ENCODE results near the gene PTCD3.

Gene PTCD3

DNA sequence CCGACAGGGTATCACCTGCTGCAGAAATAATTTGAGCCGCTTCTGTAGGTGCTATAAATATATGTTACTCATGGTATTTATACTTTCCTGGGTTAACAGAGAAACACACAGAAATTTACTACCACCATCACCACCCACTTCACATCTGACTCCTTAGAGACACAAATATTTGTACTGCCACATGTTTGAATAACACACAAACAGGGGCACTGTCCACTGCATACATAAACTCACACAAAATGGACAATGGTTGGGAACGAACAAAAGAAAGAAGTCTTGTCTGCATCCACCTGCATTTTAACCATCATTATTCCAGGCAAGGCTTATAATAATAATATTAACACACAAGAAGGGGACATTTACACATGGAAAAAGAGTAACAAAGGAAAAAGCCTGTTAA is 65.3 kb downstream of the PTCD3 start:
- TF ChIP-seq, protein P1, sequence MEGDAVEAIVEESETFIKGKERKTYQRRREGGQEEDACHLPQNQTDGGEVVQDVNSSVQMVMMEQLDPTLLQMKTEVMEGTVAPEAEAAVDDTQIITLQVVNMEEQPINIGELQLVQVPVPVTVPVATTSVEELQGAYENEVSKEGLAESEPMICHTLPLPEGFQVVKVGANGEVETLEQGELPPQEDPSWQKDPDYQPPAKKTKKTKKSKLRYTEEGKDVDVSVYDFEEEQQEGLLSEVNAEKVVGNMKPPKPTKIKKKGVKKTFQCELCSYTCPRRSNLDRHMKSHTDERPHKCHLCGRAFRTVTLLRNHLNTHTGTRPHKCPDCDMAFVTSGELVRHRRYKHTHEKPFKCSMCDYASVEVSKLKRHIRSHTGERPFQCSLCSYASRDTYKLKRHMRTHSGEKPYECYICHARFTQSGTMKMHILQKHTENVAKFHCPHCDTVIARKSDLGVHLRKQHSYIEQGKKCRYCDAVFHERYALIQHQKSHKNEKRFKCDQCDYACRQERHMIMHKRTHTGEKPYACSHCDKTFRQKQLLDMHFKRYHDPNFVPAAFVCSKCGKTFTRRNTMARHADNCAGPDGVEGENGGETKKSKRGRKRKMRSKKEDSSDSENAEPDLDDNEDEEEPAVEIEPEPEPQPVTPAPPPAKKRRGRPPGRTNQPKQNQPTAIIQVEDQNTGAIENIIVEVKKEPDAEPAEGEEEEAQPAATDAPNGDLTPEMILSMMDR (IDR thresholded peaks at IDR 0.05; ENCODE audit: low read depth, low read length), result no peak
- no peak for DNase-seq (ENCODE audit: extremely low read depth, low read depth)

DNA sequence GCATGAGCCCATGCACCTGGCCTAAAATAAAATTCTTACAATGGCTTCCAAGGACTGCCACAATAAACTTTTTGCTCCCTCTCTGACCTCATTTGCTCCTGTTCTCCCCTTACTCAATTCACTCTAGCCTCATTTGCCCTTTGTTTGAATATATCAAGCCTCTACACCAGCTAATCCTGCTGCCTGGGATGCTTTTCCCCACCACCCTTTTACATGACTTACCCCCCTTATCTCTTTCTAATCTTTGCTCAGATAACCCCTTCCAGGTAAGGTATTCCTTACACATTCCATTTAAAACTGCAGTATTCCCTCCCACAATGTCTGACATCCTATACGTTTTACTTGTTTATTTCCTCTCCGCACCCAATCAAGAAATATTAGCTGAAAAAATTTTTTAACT is 66.6 kb downstream of the PTCD3 start:
- no peak for DNase-seq (ENCODE audit: extremely low read depth, low read depth)
- TF ChIP-seq, protein P1 (IDR thresholded peaks at IDR 0.05; ENCODE audit: low read depth, low read length), result no peak

DNA sequence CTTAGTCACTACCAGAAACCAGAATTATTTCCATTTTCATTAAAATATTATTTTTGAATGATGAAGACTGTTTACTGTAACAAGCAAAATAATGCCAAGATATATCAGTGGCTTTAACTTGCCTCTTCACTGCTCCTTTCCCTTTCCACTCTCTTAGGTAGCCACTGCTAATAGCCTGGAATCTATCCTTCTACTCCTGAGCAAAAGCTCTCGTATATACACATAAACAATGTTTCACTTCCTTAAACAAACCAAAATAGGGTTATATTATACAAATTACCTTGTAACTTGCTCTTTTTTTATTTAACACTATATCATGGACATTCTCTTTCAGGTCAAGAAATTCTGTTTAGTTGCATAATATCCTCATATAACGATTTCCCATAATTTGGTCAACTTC is 68.4 kb downstream of the PTCD3 start:
- DNase-seq (ENCODE audit: extremely low read depth, low read depth), result no peak
- TF ChIP-seq, protein P1 (IDR thresholded peaks at IDR 0.05; ENCODE audit: low read depth, low read length), result no peak

DNA sequence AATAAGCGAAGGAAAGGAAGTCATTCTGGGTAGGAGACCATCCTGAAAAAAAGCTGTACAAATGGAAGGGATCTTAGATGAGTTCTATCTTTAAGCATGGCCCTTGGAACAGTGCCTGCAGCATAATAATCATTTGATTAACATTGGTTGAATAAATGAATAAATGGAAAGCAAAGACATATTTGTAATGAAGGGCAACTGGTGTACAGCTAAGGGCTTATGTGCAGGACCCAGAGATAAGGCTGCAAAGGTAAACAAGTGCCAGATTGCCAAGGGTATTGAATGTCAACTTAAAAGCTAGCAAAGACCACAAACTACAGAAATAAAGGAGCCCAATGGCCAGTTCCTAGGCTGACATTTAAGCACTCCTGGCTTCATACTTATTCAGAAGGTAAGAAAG is 69.8 kb downstream of the PTCD3 start:
- TF ChIP-seq, protein P1 (IDR thresholded peaks at IDR 0.05; ENCODE audit: low read depth, low read length), result no peak
- no peak for DNase-seq (ENCODE audit: extremely low read depth, low read depth)

DNA sequence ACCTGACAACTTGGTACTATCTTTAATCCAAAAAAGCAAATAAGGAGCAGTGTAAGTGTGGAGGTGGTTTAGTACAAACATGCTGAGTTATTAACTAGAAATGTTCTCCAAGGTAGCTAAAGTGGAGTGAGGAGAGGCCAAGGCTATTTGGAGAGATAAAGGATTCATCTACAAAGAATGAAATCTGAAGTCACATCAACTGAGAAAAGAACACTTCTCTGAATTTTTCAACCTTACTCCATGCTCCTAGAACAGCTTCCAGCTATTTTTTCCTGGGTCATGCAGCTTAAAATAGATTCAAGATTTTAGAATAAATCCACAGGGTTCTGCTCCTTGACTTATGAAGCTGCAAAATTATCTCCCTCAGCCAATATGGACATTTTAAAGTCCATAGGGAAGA is 70.6 kb downstream of the PTCD3 start:
- no peak for DNase-seq (ENCODE audit: extremely low read depth, low read depth)
- TF ChIP-seq, protein P1 (IDR thresholded peaks at IDR 0.05; ENCODE audit: low read depth, low read length), result no peak

DNA sequence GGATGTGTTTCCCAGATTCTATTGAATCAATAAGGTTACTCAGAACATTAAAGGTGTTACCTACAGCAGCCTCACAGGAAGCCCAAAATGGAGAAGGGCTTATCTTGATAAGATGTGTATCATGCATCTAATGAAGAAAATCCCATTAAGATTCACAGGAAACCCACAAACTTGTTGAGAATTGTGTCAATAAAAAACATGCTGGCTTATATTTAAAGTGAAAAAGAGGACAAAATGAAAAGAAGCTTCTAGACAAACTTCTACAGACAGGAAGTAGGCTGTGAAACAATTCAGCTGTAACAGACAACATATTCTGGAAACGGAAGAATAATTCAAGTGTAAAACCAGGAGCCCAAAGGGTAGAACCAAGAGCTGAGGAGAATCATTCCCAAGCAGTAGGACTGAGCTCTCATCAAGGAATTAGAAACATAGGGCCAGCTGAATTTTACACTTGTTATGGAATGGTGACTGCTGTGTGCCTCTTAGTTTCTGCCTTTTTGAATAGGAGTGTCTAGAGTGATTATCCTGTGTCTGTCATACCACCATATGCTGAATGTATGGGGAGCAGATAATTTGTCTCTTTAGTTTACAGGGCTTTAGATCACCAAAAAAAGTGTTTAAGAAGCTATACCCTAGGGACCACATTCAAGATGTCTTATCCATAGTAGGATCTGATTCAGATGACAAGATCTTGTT is 79.6 kb downstream of the PTCD3 start:
- TF ChIP-seq, protein P1 (IDR thresholded peaks at IDR 0.05; ENCODE audit: low read depth, low read length), result no peak

DNA sequence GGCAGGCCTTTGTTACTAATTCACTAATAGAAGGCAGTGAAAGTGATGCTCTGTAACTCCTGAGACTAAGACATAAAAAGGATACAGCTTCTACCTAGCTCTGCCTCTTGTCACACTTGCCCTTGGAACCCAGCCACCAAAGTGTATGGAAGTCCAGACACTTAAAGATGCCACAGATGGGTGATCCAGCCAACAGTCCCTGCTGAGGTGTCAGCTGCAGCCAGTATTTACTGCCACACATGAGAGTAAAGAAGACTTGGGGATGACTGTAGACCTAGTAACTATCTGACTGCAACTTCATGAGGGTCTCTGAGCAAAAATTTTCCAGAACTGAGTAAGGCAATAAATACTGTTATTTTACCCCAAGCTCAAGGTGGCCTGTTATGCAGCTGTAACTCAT is 80.4 kb downstream of the PTCD3 start:
- TF ChIP-seq, protein P1 (IDR thresholded peaks at IDR 0.05; ENCODE audit: low read depth, low read length), result no peak
- DNase-seq (ENCODE audit: extremely low read depth, low read depth), result no peak

More for the DNA sequence above, 79.6 kb downstream of the PTCD3 start:
- DNase-seq (ENCODE audit: extremely low read depth, low read depth), result no peak
